IPS-15b (cell line): ENCODE measurements around the gene PCGF3.
A peak's percentile ranks its signal among the peaks of the same experiment; 100 is the strongest.

Experiments
- H3K27me3 ChIP-seq: one replicate; pipeline ENCODE4 v1.6.1; 2013; ENCODE audit warnings: low read length; ENCODE audit not compliant: control insufficient read depth, insufficient read depth
- H3K36me3 ChIP-seq: one replicate; pipeline ENCODE4 v1.6.1; 2013; ENCODE audit warnings: low read length; ENCODE audit not compliant: control insufficient read depth, insufficient read depth
- H3K4me1 ChIP-seq: one replicate; pipeline ENCODE4 v1.6.1; 2013; ENCODE audit warnings: mild to moderate bottlenecking, low read length; ENCODE audit not compliant: control insufficient read depth, insufficient read depth
- H3K4me3 ChIP-seq: one replicate; pipeline ENCODE4 v1.5.1; 2013; ENCODE audit warnings: low read depth, low read length
- H3K9ac ChIP-seq: one replicate; pipeline ENCODE4 v1.6.1; 2013; ENCODE audit warnings: low read depth, mild to moderate bottlenecking, low read length
- H3K9me3 ChIP-seq: one replicate; pipeline ENCODE4 v1.6.1; 2013; ENCODE audit warnings: mild to moderate bottlenecking, low read length; ENCODE audit not compliant: control insufficient read depth, insufficient read depth

The PCGF3 gene

GRCh38 chr4:680091-680490, 25.5 kb upstream of the PCGF3 start:
- Histone ChIP-seq H3K9ac (no peak overlapping the region), H3K4me1 (no peaks in the 10 kb centered on the region), H3K9me3 (no peaks in the 10 kb centered on the region), H3K36me3 (peaks cover 11% of the 10 kb centered on the region), H3K27me3 (no peaks in the 10 kb centered on the region), H3K4me3 (peak overlapping the region; percentile 50)

- no peak overlapping the region for H3K9ac ChIP-seq
- peak overlapping the region; percentile 50 for H3K4me3 ChIP-seq
- H3K9me3 ChIP-seq, result no peaks in the 10 kb centered on the region
- no peaks in the 10 kb centered on the region for H3K27me3 ChIP-seq
- peaks cover 8% of the 10 kb centered on the region for H3K36me3 ChIP-seq
- no peaks in the 10 kb centered on the region for H3K4me1 ChIP-seq
Observed at GRCh38 chr4:680551-680927, 25.1 kb upstream of the PCGF3 start.

- no peaks in the 10 kb centered on the region for H3K4me1 ChIP-seq
Observed at GRCh38 chr4:680928-681645, 24.5 kb upstream of the PCGF3 start.

GRCh38 chr4:681736-682451, 23.7 kb upstream of the PCGF3 start:
- H3K4me1 ChIP-seq, result no peaks in the 10 kb centered on the region
- no peak overlapping the region for H3K4me3 ChIP-seq

More at GRCh38 chr4:680928-681645, 24.5 kb upstream of the PCGF3 start:
- peak overlapping the region; percentile 50 for H3K4me3 ChIP-seq
- H3K27me3 ChIP-seq, result no peaks in the 10 kb centered on the region
- no peaks in the 10 kb centered on the region for H3K9me3 ChIP-seq
- H3K9ac ChIP-seq, result no peak overlapping the region
- peaks cover 6% of the 10 kb centered on the region for H3K36me3 ChIP-seq

GRCh38 chr4:682490-683172, 23.0 kb upstream of the PCGF3 start:
- Histone ChIP-seq H3K4me3 (no peak overlapping the region), H3K27me3 (no peaks in the 10 kb centered on the region), H3K9ac (no peak overlapping the region), H3K36me3 (peaks cover 6% of the 10 kb centered on the region), H3K9me3 (no peaks in the 10 kb centered on the region), H3K4me1 (no peaks in the 10 kb centered on the region)

More at GRCh38 chr4:681736-682451, 23.7 kb upstream of the PCGF3 start:
- Histone ChIP-seq H3K36me3 (peaks cover 6% of the 10 kb centered on the region), H3K27me3 (no peaks in the 10 kb centered on the region), H3K9me3 (no peaks in the 10 kb centered on the region), H3K9ac (no peak overlapping the region)

GRCh38 chr4:683247-683897, 22.3 kb upstream of the PCGF3 start:
- Histone ChIP-seq H3K9ac (no peak overlapping the region), H3K27me3 (no peaks in the 10 kb centered on the region), H3K4me1 (no peaks in the 10 kb centered on the region), H3K36me3 (peaks cover 6% of the 10 kb centered on the region), H3K9me3 (no peaks in the 10 kb centered on the region), H3K4me3 (no peak overlapping the region)

GRCh38 chr4:683982-684622, 21.5 kb upstream of the PCGF3 start:
- H3K36me3 ChIP-seq, result peaks cover 6% of the 10 kb centered on the region
- no peaks in the 10 kb centered on the region for H3K9me3 ChIP-seq
- H3K27me3 ChIP-seq, result no peaks in the 10 kb centered on the region
- no peak overlapping the region for H3K9ac ChIP-seq
- no peak overlapping the region for H3K4me3 ChIP-seq
- no peaks in the 10 kb centered on the region for H3K4me1 ChIP-seq

GRCh38 chr4:684623-685327, 20.9 kb upstream of the PCGF3 start:
- Histone ChIP-seq H3K4me1 (peaks cover 3% of the 10 kb centered on the region), H3K9ac (no peak overlapping the region), H3K36me3 (peaks cover 6% of the 10 kb centered on the region), H3K4me3 (no peak overlapping the region), H3K27me3 (no peaks in the 10 kb centered on the region), H3K9me3 (no peaks in the 10 kb centered on the region)

- Histone ChIP-seq H3K4me1 (peaks cover 5% of the 10 kb centered on the region), H3K9me3 (no peaks in the 10 kb centered on the region), H3K27me3 (no peaks in the 10 kb centered on the region), H3K9ac (no peak overlapping the region), H3K36me3 (peaks cover 6% of the 10 kb centered on the region), H3K4me3 (no peak overlapping the region)
Observed at GRCh38 chr4:685679-686412, 19.8 kb upstream of the PCGF3 start.

GRCh38 chr4:686413-687040, 19.1 kb upstream of the PCGF3 start:
- H3K9me3 ChIP-seq, result no peaks in the 10 kb centered on the region
- peaks cover 6% of the 10 kb centered on the region for H3K36me3 ChIP-seq
- H3K27me3 ChIP-seq, result no peaks in the 10 kb centered on the region
- no peak overlapping the region for H3K9ac ChIP-seq
- H3K4me3 ChIP-seq, result no peak overlapping the region
- H3K4me1 ChIP-seq, result peaks cover 5% of the 10 kb centered on the region
